Stimulated activated CD4-positive, alpha-beta T cell treated with anti-CD3 and anti-CD28 coated beads, Interleukin-4, amount 100 ng/mL, for 24 hours (primary cell): ENCODE measurements around the gene NOP53.
A peak's percentile ranks its signal among the peaks of the same experiment; 100 is the strongest.
"Not testable (repeated sequence)": the region's sequence is repeated elsewhere in the genome, so short reads cannot be mapped to it uniquely, and the experiment has no call there.

ENCODE experiments used
- DNase-seq: peaks from one replicate; pipeline ENCODE4 v3.0.0-alpha.2; 2020

NOP53 gene

DNA sequence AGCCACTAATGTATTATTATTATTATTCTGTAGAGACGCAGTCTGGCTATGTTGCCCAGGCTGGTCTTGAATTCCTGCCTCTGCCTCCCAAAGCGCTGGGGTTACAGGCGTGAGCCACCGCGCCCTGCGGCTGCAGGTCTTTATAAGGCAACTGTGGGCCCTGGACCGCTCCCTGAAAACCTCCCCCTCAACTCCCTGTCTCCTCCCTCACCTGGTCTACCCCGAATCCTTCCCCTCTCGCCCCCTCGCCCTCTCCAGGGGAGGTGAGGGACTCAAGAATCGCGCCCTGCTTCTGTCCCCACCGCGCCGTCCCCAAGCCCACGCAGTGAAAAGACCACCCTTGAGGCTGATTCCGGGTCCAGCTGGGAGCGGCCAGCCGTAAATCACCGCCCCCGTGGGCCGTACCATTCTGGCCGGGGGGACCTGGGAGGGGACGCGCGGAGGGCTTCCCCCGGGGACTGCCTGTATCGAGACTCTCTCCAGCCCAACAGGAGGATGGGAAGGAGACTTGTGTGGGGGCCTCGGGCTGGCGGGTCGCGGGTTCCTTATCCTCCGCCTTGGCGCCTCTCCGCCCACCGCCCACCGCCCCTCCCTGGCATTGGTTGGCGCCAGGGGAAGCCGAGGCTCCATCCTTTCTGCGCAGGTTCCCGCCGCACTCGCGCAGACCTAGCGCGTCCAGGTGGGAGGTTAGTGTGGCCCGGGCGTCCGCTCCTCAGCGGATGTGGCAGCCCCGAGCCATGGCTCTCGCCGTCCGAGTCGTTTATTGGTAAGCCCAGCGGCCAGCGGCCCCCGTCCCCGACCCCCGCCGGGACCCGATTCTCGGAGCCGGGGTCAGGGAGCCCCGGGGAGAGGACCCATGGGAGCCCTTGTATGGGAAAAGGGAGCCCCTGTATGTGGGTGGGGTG, 33.0 kb downstream of the NOP53 start, which contains the start of gene SELENOW:
TSS of gene SELENOW (plus strand) at position 655 of the 905 bp plus-strand sequence. CDS start at position 738, 83 bp downstream.
- DNase-seq = peak; percentile 78

DNA sequence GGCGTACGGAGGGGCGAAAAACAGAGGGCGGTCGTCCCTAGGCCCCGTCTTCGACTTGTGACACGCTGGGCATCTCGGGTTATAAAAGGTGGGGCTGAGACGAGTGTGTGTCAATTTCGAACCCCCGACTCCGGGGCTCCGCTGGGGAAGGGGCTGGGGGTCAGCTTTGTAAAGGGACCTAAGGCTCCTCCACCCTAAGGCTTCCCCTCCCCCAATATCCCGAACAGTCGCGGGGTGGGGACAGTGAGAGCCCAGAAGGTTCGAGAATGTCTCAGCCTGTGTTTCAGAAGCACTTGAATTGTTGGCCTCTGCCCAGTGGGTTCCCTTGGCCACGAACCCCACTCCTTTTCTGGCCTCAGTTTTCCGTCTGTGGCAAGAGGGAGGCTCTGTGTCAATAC, 33.6 kb downstream of the NOP53 start:
- peak; percentile 26 for DNase-seq

DNA sequence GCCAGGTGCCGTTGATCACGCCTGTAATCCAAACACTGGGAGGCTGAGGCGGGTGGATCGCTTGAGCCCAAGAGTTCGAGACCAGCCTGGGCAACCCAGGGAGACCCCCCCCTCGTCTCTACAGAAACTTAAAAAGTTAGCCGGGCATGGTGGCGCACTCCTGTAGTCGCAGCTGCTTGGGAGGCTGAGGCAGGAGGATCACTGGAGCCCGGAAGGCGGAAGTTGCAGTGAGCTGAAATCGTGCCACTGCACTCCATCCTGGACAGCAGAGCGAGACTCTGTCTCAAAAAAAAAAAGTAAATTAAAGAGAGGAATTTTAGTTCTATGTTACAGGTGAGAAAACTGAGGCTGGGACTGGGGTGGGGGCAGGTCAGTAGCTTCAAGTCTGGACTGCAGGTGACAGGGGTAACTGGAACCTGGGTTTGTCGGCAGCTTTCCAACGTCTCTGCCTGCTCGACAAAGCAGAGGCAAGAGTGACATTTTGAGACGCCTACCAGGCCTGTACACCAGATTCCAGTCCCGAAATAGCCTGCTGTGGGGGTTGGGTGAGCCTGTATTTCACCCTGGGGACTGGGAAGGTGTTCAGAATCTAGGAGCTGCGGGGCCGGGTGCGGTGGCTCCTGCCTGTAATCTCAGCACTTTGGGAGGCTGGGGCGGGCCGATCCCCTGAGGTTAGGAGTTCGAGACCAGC, 34.3 kb downstream of the NOP53 start:
- DNase-seq = no peak

DNA sequence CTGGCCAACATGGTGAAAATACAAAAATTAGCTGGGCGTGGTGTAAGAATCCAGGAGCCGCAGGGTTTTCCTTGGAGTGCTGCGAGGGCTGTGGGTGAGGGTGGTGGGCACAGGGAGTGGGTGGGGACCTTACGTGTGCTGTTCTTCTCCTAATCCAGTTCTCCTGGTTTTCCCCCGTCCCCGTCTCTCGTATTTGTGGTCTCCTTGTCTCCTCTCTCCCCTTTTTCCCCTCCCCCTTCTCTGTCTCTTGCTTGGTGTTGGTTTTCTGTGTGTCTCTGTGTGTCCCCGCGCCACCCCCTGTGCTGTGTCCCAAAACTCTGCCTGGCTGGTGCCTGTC, 34.8 kb downstream of the NOP53 start:
- no peak for DNase-seq

DNA sequence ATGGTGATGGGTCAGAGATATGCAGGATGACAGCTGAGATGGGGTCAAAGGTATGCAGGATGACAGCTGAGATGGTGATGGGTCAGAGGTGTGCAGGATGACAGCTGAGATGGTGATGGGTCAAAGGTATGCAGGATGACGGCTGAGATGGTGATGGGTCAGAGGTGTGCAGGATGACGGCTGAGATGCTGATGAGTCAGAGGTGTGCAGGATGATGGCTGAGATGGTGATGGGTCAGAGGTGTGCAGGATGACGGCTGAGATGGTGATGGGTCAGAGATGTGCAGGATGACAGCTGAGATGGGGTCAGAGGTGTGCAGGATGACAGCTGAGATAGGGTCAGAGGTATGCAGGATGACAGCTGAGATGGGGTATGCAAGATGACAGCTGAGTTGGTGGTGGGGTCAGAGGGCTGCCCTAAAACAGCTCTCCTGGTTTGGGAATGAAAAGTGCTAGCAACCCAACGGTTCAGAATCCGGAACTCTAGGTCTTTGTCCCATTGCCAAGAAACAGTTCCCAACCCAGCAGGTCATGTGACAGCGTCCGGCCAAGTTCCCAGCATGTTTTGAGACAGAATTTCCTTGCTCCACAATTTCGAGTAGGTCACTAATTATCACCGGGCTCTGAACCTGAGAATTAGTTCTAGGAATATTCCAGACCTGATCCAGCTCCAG, 36.4 kb downstream of the NOP53 start:
- no peak for DNase-seq

DNA sequence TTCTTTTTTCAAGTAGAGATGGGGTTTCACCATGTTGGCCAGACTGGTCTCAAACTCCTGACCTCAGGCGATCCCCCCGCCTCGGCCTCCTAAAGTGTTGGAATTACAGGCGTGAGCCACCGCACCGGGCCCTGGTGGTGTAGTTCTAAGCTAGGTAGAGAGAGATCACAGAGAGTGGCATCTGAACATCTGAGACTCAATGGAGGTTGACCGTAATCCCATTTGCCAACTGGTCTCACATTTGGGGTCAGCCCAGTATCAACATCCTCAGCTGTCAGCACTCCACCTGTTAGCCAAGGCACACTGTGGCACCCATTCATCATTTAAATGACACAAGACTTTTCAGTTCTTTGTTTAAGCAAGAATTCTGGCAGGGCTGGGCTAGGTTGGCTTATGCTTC, 41.2 kb downstream of the NOP53 start:
- no peak for DNase-seq

DNA sequence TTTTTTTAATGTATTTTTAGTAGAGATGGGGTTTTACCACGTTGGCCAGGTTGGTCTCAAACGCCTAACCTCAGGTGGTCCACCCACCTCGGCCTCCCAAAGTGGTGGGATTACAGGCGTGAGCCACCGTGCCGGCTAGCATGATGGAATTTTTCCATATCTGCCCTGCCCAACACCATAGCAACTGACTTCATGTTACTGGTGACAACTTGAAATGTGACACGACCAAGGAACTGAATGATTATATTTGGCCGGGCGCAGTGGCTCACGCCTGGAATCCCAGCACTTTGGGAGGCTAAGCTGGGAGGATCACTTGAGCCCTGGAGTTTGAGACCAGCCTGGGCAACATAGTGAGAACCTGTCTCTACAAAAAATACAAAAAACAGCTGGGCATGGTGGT, 42.0 kb downstream of the NOP53 start:
- DNase-seq = not testable (repeated sequence)

DNA sequence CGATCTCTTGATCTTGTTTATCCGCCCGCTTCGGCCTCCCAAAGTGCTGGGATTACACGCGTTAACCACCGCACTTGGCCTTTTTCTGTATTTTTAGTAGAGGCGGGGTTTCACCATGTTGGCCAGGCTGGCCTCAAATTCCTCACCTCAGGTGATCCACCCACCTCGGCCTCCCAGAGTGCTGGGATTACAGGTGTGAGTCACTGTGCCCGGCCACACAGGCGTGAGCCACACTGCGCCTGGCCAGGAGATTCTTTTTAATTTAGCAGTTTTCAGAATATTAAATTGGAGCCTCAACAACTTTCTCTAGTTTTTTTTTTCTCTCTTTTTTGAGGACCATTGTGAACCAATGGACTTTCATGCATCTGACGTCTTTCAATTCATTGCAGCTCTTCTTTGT, 44.5 kb downstream of the NOP53 start:
- not testable (repeated sequence) for DNase-seq

DNA sequence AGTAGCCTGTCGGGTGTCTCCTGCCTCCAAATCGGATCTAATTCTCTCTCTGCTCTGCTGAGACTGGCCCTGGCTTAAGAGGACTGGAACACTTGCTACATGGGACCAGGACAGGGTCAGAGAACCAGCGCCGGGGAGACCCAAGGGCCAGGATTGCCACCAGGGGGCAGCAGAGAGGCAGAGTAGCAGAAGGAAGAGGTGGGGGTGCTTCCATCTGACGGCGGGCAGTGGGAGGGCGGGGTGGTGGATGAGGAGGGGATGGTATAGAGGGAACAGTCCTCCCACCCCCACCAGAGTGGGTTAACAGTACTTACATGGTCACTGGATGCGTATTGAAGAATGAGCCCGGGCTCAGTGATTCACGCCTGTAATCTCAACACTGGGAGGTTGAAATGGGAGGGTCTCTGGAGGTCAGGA, 45.1 kb downstream of the NOP53 start:
- peak; percentile 90 for DNase-seq

DNA sequence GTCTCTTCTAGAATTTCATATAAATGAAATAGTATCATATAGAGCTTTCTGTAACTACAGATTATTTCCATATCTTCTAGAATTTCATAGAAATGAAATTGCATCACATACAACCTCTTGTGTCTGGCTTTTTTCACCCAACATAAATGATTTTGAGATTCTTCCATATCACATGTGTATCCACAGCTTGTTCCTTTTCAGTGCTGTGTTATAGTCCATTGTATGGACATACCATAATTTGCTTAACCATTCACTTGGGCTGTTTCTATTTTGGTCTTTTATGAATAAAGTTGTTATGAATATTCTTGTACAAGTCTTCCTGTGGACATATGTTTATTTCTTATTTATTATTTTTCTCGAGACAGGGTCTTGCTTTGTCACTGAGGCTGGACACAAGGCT, 47.3 kb downstream of the NOP53 start:
- no peak for DNase-seq

DNA sequence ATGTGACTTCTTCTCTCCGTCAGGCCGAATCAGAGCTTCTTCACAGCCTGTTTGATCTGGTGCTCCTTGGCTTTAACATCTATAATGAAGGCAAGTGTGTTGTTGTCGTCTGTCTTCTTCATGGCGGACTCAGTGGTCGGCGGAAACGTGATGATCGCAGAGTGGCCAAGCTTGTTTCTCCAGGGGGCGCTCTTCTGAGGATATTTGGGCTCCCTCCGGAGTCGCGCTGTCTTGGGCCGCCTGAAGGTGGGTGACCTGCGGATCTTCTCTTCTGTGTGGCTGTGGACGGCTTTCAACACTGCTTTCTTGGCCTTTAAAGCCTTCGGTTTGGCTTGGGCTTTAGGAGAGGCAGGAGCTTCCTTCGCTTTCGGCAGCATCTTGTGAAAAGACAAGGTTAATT, 49.2 kb downstream of the NOP53 start:
- no peak for DNase-seq

DNA sequence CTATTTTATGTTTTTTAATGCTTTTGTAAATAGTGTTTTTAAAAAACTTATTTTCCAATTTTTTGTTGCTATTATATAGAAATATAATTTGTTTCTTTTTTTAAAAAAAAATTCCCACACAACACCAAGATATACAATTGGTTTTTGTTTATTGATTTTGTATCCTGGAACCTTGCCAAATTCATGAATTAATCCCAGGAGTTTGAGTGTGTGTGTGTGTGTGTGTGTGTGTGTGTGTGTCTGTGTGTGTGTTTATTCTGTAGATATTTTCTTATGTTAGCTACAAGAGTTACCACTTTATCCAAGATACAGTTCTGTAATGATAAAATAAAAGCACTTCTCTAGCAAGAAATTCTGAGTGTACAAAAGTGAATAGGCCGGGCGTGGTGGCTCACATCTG, 51.4 kb downstream of the NOP53 start:
- no peak for DNase-seq

DNA sequence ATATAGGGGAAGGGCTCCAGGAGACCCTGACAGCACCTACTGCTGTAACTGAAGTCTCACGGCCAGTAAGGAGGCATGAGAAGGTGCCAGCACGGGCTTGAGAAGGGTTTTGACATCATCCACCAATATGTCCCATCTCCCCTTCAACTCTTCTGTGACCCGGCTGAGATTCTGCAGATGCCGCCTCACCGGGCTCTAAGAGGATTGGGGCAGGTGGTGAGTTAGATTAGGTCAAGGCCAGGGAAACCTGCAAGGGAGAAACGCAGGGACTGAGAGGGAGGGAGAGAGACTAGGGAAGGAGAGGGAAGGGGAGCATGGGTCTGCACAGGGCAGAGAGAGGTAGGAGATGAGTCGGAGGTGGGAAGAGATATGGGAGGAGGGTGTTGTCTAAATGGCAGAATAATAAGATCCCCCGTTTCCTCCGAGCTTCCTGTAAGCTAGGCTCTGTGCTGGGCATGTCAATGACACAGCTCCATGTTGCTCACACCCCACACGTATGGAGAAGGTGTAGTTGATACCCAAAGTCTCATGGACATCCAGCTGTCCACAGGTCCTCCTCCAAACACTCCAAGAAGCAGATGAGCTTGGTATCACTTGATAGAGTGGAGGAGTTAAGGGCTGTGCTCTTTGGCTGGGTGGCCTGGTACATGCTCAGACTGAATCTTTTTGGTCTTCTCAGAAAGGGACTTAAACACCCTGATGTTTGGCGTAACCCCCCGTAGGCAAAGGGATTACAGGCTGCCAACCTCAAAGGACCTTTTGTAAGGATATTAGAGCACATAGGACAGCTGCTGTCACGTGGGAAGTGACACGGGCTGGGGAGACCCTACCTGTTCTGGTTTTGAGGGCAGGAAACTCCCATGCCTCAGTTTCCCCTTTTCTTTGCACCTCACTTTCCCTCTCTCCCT, 52.9 kb downstream of the NOP53 start:
- DNase-seq = no peak

DNA sequence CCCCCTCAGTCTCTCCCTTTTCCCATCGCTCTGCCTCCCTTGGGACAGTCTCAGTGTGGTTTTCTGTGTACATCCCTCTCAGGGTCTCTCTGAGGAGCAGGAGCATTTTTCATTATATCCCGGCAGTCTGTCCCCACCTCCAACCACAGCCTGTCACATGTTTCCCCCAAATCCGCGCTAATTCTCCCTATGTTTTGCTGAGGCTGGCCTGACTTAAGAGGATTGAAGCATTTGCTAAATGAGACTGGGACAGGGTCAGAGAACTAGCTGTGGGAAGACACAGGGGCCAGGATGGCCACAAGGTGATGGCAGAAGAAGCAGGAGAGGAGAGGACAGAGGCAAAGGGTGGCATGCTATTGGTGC, 53.5 kb downstream of the NOP53 start:
- DNase-seq = no peak

DNA sequence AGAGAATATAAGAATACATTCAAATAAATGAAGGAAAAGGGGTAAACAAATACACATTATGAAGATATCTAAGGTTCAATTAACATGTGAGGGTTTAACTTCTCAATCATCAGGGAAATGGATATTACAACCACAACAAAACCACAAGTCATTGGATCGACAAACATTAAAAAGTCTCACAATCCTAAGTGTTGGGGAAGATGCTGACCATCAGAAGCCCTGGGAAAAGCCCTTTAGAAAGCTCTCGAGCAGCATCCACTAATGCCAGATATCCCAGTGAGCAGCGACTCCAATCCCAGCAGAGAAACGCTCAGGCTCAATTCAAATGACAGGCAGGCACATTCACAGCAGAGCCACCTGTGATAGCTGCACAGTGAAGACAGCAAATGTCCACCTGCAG, 55.9 kb downstream of the NOP53 start:
- no peak for DNase-seq

DNA sequence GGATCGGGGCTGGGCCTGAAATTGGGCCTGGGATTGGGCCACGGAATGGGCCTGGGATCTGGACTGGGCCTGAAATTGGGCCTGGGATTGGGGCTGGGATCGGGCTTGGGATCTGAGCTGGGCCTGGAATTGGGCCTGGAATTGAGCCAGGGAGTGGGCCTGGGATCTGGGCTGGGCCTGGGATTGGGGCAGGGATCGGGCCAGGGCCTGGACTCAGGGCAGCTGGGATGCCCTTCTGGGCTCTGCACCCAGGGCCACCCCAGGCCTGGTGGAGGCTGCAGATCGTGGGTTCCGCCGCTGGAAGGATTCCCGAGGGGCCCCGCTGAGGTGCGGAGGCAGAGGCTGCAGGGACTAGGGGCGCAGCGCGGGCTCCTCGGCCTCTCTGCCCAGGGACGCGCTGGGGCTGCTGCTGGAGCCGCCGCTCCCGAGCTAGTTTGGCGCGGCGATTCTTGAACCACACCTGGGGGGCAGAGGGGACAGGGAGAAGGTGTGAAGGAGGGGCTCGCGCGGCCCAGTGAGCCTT, 57.2 kb downstream of the NOP53 start:
- DNase-seq = no peak

DNA sequence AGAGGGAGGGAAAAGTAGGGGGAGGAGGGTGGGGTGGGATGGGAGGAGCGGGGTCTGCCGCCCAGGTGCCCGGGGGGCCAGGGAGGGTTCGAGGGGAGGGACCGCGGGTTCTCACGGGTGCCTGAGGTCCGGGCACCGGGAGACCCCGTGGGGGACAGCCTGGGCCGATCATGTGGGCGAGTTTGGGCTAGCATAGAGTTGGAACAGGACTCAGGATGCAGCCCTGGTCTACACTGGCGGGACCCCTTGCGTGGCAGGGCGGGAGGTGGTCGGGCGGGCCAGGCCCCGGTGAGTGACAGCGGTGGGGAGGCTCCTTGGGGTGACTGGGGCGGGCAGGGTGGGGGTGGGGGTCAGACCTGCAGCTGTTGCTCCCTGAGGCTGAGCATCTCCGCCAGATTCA, 57.8 kb downstream of the NOP53 start:
- not testable (repeated sequence) for DNase-seq

DNA sequence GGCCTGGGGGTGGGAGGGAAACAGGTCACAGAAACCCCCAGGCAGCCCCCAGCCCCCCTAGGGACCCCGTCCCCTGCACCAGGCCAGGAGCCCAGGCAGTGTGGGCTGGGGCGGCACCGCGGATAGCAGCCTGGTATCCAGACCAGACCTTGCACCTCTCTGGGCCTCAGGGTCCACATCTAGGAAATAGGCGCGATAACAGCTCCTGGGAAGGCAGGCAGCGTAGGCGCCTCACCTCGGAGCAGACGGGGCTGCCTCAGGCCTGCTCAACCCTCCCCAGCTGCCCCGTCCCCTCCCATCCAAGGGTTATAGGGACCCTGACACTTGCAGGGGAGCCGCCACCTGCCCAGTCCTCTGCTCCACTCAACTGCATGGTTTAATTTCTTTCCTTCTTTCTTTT, 58.3 kb downstream of the NOP53 start:
- DNase-seq = not testable (repeated sequence)

DNA sequence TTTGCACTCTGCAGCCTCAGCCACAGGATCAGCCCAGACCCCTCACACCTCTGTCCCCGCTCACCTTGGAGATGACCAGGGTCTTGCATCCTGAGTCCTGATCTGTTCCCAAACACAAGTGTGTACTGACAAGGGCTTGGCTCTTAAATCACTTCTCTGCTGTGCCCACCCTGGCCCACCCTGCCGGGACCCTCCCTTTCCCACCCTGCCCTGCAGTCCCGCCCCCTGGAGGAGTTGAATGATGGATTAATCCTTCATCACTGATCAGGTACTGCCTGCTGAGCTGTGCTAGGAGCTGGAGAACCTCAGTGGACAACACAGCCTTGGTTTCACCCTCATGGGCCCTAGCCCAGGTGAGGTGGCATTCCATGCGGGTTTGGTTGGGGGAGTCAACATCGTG, 59.1 kb downstream of the NOP53 start, which contains the start of gene TPRX1:
TSS of gene TPRX1 (minus strand) at position 101 of the 400 bp plus-strand sequence. CDS start at position 89, 12 bp downstream.
- DNase-seq = not testable (repeated sequence)

DNA sequence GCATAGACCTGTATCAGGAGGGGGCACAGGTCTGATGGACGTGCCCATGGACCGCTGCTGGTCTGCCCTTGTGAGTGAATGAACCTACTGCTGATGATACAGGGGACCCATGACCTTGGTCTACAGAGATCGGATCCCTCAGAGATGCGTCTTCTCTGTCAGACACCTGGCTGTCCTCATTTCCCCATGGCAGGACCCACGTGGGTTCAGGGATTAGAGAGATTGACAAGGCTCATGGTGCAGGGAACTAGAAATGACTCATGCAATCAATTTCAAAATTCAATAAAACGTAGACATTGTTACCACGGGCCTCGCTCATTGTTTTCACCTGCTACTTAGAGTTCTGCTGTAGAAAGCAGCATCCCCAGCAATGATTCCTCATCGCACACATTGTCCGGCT, 60.0 kb downstream of the NOP53 start:
- DNase-seq = no peak

DNA sequence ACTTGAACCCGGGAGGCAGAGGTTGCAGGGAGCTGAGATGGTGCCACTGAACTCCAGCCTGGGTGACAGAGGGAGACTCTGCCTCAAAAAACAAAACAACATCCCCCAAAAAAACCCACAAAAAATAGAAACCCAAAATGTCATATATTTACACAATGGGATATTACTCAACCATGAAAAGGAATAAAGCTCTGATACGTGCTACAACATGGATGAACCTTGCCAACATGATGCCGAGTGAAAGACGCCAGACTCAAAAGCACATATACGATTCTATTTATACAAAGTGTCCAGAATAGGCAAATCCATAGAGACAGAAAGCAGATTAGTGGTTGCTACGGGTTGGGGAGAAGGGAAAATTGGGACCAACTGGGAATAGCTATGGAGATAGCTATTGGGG, 61.1 kb downstream of the NOP53 start:
- DNase-seq = no peak
